GM23338 (cell line): ENCODE data around the gene PHACTR1. TPM values are rescaled to one million over a fixed set of nuclear protein-coding genes. Genes with fewer than 3 reads are reported as not detected.

Experiments used
- ATAC-seq: fragments of 200-7000 bp; cut with Tn5 transposase; 3 replicates; pipeline ENCODE4 v1.9.1; 2020
- DNase-seq: peaks from one replicate; pipeline ENCODE4 v3.0.0-alpha.2; 2015; ENCODE audit warnings: low spot score
- H2AFZ ChIP-seq: fragments of 200-600 bp; sonication (generic); 2 replicates; pipeline ENCODE4 v1.8.0; 2016; ENCODE audit warnings: antibody characterized with exemption, mild to moderate bottlenecking, moderate library complexity
- H3F3A ChIP-seq: fragments of 200-600 bp; sonication (generic); replicated peaks from 2 replicates; pipeline ENCODE4 v1.8.0; 2017; ENCODE audit warnings: antibody characterized with exemption, mixed run types, low read depth
- H3K27ac ChIP-seq: fragments of 200-600 bp; sonication (generic); 2 replicates; pipeline ENCODE4 v1.6.1; 2016; ENCODE audit warnings: low read depth
- H3K27me3 ChIP-seq: fragments of 200-600 bp; sonication (generic); 2 replicates; pipeline ENCODE4 v1.8.0; 2016; ENCODE audit warnings: mild to moderate bottlenecking, mixed run types, moderate library complexity; ENCODE audit not compliant: insufficient read depth
- H3K36me3 ChIP-seq: fragments of 200-600 bp; sonication (generic); 2 replicates; pipeline ENCODE4 v1.8.0; 2016; ENCODE audit warnings: mild to moderate bottlenecking; ENCODE audit not compliant: insufficient read depth
- H3K4me1 ChIP-seq: fragments of 200-600 bp; sonication (generic); 2 replicates; pipeline ENCODE4 v1.8.0; 2016; ENCODE audit warnings: mild to moderate bottlenecking, moderate library complexity; ENCODE audit not compliant: insufficient read depth
- H3K4me2 ChIP-seq: fragments of 200-600 bp; sonication (generic); 2 replicates; pipeline ENCODE4 v1.7.1; 2017; ENCODE audit warnings: mixed run types
- H3K4me3 ChIP-seq: fragments of 200-600 bp; sonication (generic); 2 replicates; pipeline ENCODE4 v1.6.1; 2016; ENCODE audit warnings: mixed run types
- H3K79me2 ChIP-seq: fragments of 200-600 bp; sonication (generic); replicated peaks from 2 replicates; pipeline ENCODE4 v1.8.0; 2017; ENCODE audit warnings: mild to moderate bottlenecking; ENCODE audit not compliant: insufficient read depth
- H3K9me2 ChIP-seq: fragments of 200-600 bp; sonication (generic); 2 replicates; pipeline ENCODE4 v1.8.0; 2017; ENCODE audit not compliant: insufficient read depth
- H4K20me1 ChIP-seq: fragments of 200-600 bp; sonication (generic); replicated peaks from 2 replicates; pipeline ENCODE4 v1.8.0; 2017; ENCODE audit warnings: mild to moderate bottlenecking; ENCODE audit not compliant: insufficient read depth
- H3K27ac Mint-ChIP-seq: 2 replicates; pipeline ENCODE4 v1.8.0; 2020; ENCODE audit warnings: inconsistent platforms, mild to moderate bottlenecking, moderate library complexity, mixed read lengths
- H3K27me3 Mint-ChIP-seq: 3 replicates; pipeline ENCODE4 v1.8.0; 2022; ENCODE audit warnings: low read depth, mild to moderate bottlenecking, moderate library complexity, mixed read lengths, inconsistent platforms; ENCODE audit not compliant: insufficient read depth, poor library complexity
- H3K36me3 Mint-ChIP-seq: 3 replicates; pipeline ENCODE4 v1.8.0; 2021; ENCODE audit warnings: low read depth, mild to moderate bottlenecking, inconsistent platforms, moderate library complexity, mixed read lengths
- H3K4me1 Mint-ChIP-seq: 3 replicates; pipeline ENCODE4 v1.8.0; 2020; ENCODE audit warnings: mild to moderate bottlenecking, inconsistent platforms, mixed read lengths
- H3K4me3 Mint-ChIP-seq: 3 replicates; pipeline ENCODE4 v1.8.0; 2021; ENCODE audit warnings: moderate library complexity, mild to moderate bottlenecking, inconsistent platforms, mixed read lengths
- H3K9me3 Mint-ChIP-seq: 3 replicates; pipeline ENCODE4 v1.8.0; 2020; ENCODE audit warnings: moderate library complexity, mild to moderate bottlenecking, inconsistent platforms, mixed read lengths
- EZH2 ChIP-seq: fragments of 200-600 bp; sonication (generic); IDR thresholded peaks from one replicate; pipeline ENCODE4 v1.8.0; 2017; ENCODE audit warnings: antibody characterized with exemption, mild to moderate bottlenecking, low read depth; ENCODE audit not compliant: unreplicated experiment
- EZH2phosphoT487 ChIP-seq: fragments of 200-600 bp; sonication (generic); IDR thresholded peaks from one replicate; pipeline ENCODE4 v1.8.1; 2018; ENCODE audit warnings: antibody characterized with exemption; ENCODE audit not compliant: unreplicated experiment
- NANOG ChIP-seq: IDR thresholded peaks from 2 replicates; pipeline ENCODE4 v1.6.1; 2016; ENCODE audit warnings: antibody characterized with exemption, borderline replicate concordance
- POLR2AphosphoS5 ChIP-seq: IDR thresholded peaks from 2 replicates; pipeline ENCODE4 v1.6.1; 2016; ENCODE audit warnings: antibody characterized with exemption, low read depth
- ZNF114 ChIP-seq: fragments of 250-450 bp; sonication (Bioruptor Pico); IDR thresholded peaks from 2 replicates; pipeline ENCODE4 v1.5.0; 2020; ENCODE audit warnings: mild to moderate bottlenecking, moderate library complexity
- ZNF462 ChIP-seq: fragments of 250-450 bp; sonication (Bioruptor Pico); IDR thresholded peaks from 2 replicates; pipeline ENCODE4 v1.5.0; 2020; ENCODE audit warnings: mild to moderate bottlenecking, moderate library complexity
- polyA plus RNA-seq: library from polyadenylated mRNA; unstranded; fragments of >200 nt; fragmentation: Nextera tagmentation; extraction: Ambion mirVana; gene quantifications from 2 replicates; pipeline ENCODE4 v1.2.1, GENCODE V29; 2016
- total RNA-seq: library from RNA; depleted of rRNA; stranded (reverse); fragments of >200 nt; shearing (Covaris generic); gene quantifications from 2 replicates; pipeline ENCODE4 v1.2.3, GENCODE V29; 2014

PHACTR1 gene
- total and polyA plus RNA-seq, 2 experiments from 2014 or later: 5.9 to 19.3 TPM

DNA sequence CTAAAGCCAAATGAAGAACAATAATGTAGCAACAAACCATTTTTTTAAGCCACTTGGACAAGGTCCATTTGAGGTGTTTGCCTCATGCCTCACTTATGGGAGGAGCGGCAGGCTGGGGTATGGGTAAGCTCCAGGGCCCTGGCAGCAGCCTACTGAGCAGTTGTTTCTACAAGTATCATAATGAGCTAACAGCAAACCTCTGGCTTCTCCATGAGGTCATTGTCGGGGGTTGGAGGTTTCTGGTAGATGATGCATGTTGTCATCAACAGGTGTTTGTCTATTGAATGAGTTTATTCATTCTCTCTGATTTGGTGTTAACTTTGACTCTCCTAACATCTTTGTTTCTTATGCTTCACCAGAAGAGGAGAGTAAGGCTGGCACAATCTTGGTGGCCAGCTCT, 461.1 kb downstream of the PHACTR1 start (continued):
- no peak for TF ChIP-seq NANOG

DNA sequence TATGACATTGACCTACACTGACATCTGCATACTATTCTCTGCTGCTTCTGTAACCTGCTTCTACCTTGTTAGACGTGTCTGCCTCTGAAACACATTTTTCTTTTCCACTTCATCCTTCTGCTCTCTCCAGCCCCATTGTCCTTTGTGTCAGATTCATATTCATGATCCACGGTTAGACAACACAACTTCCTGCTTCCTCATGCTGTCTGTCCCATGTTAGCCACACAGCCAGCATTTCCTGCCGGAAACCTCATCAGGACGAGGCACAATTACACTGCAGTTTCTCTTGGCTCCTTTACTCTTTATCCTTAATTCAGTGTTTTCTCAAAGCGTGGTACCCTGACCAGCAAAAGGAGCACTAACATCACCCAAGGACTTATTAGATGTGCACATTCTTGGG, 461.5 kb downstream of the PHACTR1 start:
- peaks cover 29% of the 10 kb centered on the region for H3K4me1 Mint-ChIP-seq
- no peak overlapping the region for H3K4me2 ChIP-seq
- TF ChIP-seq ZNF462 (CRISPR knock-in tag) (no peak), POLR2AphosphoS5 (no peak), EZH2phosphoT487 (no peak), EZH2 (no peak), NANOG (no peak), ZNF114 (no peak)

More for the DNA sequence above, 461.5 kb downstream of the PHACTR1 start:
- no peaks in the 10 kb centered on the region for H3K27me3 ChIP-seq
- ATAC-seq: no peak
- no peaks in the 10 kb centered on the region for H3K79me2 ChIP-seq
- peaks cover 26% of the 10 kb centered on the region for H3K4me1 ChIP-seq
- no peaks in the 10 kb centered on the region for H3K9me3 Mint-ChIP-seq
- H3F3A ChIP-seq: peaks cover 8% of the 10 kb centered on the region; the same call in 1 of the 2 replicates
- no peaks in the 10 kb centered on the region for H4K20me1 ChIP-seq
- H3K27ac Mint-ChIP-seq: no peak overlapping the region
- no peak overlapping the region for H3K27ac ChIP-seq
- H3K4me3 Mint-ChIP-seq: no peak overlapping the region
- no peak overlapping the region for H2AFZ ChIP-seq
- peaks cover 2% of the 10 kb centered on the region for H3K27me3 Mint-ChIP-seq
- H3K9me2 ChIP-seq: no peaks in the 10 kb centered on the region
- H3K4me3 ChIP-seq: no peak overlapping the region
- H3K36me3 Mint-ChIP-seq: no peaks in the 10 kb centered on the region
- no peak for DNase-seq
- no peaks in the 10 kb centered on the region for H3K36me3 ChIP-seq
